ENCODE measurements around the gene ZBTB17. TPM values are rescaled to one million over a fixed set of nuclear protein-coding genes. Genes with fewer than 3 reads are reported as not detected.

ZBTB17 gene
- total RNA-seq, 1 donor from 2014 or later: 51.5 TPM

DNA sequence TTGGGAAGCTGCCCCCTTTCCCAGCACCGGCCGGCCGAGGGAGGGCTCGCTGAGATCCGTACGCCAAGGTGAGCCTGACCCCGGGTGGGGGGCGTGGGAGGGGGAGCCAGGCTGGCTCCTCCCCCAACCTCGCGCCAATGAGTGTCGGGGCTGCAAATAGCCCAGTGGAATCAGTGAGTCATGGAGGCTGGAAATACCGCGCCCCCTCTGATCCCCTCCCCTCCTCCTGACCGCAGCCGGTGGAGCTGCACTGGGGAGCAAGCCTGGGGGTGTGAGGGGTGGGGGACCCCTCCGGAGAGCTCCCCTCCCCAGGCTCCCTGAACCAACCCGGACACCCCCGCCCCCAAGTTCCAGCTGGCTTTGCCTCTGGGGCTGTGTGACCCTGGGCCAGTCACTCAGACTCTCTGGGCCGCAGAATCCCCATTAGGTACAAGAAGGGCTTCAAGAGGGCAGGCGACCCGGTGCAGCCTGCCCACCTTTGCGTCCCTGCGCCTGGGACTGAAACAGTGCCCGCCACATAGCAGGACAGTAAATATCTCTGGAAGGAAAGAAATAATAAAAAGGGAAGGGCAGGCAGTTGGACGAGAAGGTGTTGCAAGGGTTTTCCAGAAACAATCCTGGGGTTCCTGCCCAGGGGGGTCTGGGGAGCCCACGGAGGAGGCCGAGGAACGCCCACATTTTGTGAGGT, 37.5 kb upstream of the ZBTB17 start:
- Mint-ChIP-seq H3K27me3 (ENCODE audit: low read depth) (peaks cover 9% of the 10 kb centered on the region), H3K4me1 (peaks cover 19% of the 10 kb centered on the region), H3K9me3 (no peaks in the 10 kb centered on the region), H3K27ac (ENCODE audit: unreplicated experiment) (no peak overlapping the region), H3K4me3 (peak overlapping the region; percentile 15), H3K36me3 (ENCODE audit: low read depth) (no peaks in the 10 kb centered on the region)
- no peak for DNase-seq (ENCODE audit: low read depth, low spot score)
- TF ChIP-seq, protein P1, sequence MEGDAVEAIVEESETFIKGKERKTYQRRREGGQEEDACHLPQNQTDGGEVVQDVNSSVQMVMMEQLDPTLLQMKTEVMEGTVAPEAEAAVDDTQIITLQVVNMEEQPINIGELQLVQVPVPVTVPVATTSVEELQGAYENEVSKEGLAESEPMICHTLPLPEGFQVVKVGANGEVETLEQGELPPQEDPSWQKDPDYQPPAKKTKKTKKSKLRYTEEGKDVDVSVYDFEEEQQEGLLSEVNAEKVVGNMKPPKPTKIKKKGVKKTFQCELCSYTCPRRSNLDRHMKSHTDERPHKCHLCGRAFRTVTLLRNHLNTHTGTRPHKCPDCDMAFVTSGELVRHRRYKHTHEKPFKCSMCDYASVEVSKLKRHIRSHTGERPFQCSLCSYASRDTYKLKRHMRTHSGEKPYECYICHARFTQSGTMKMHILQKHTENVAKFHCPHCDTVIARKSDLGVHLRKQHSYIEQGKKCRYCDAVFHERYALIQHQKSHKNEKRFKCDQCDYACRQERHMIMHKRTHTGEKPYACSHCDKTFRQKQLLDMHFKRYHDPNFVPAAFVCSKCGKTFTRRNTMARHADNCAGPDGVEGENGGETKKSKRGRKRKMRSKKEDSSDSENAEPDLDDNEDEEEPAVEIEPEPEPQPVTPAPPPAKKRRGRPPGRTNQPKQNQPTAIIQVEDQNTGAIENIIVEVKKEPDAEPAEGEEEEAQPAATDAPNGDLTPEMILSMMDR (conservative IDR thresholded peaks at IDR 0.05): no peak

DNA sequence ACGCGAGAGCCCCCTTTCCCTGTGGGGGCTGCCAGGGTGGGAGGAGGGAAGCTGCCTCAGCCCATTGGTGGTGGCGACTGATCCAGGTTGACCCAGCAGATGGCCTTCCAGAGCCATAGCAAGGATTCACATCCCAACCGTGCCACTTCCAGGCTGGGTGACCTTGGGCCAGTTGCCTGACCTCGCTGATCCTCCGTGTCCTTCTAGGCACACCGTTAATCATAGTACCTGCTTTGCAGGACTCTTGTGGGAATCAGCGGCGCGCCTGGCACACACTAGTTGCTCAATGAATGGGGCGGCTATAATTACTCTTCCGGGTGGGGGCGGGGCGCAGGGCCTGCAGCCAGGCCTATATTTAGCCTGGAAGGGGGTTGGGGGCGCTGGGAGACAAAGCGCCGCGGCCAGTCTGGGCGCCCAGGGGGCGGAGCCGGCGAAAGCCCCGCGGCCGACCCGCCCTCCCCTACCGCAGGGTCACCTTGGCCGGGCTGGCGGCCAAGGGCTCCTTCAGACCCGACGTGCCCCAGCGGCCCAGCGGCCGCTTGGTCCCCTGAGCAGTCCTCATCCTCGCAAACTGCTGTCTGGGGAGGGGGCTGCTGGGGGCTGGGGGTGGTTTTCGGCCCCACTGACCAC, 36.8 kb upstream of the ZBTB17 start:
- Mint-ChIP-seq H3K4me3 (no peak overlapping the region), H3K27ac (ENCODE audit: unreplicated experiment) (no peak overlapping the region), H3K4me1 (peaks cover 16% of the 10 kb centered on the region), H3K27me3 (ENCODE audit: low read depth) (peaks cover 9% of the 10 kb centered on the region), H3K36me3 (ENCODE audit: low read depth) (no peaks in the 10 kb centered on the region), H3K9me3 (no peaks in the 10 kb centered on the region)
- peak; percentile 25 for DNase-seq (ENCODE audit: low read depth, low spot score)
- TF ChIP-seq, protein P1 (conservative IDR thresholded peaks at IDR 0.05): no peak

DNA sequence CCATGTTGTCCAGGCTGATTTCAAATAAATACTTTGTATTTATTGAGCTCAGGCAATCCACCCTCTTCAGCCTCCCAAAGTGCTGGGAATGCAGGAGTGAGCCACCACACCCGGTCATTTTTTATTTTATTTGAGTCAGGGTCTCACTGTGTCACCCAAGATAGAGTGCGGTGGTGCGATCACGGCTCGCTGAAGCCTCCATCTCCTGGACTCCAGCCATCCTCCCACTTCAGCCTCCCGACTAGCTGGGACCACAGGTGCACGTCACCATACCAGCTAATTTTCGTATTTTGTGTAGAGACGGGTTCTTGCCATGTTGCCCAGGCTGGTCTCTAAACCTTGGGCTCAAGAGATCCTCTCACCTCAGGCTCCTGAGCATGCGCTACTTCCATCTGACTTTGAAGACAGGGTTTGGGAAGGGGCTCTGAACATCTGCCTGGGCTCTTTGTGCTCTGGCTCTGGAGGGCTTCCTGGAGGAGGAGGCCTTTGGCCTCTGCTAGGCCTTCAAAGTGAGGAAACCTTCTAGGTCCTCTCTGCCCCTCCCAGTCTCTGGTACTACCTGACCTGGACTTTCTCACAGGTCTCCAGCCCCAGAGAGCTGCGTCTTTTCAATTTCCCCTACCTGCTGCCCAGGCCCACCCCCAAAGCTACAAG, 36.2 kb upstream of the ZBTB17 start:
- no peak overlapping the region for H3K27ac Mint-ChIP-seq (ENCODE audit: unreplicated experiment)

GRCh38 chr1:16010837-16011236, 34.9 kb upstream of the ZBTB17 start:
- Mint-ChIP-seq H3K9me3 (no peaks in the 10 kb centered on the region), H3K4me1 (peaks cover 16% of the 10 kb centered on the region), H3K27me3 (ENCODE audit: low read depth) (peaks cover 9% of the 10 kb centered on the region), H3K27ac (ENCODE audit: unreplicated experiment) (no peak overlapping the region), H3K4me3 (no peak overlapping the region), H3K36me3 (ENCODE audit: low read depth) (no peaks in the 10 kb centered on the region)
- TF ChIP-seq, protein P1 (conservative IDR thresholded peaks at IDR 0.05): no peak
- no peak for DNase-seq (ENCODE audit: low read depth, low spot score)

More for the DNA sequence above, 36.2 kb upstream of the ZBTB17 start:
- no peak for DNase-seq (ENCODE audit: low read depth, low spot score)
- peaks cover 9% of the 10 kb centered on the region for H3K27me3 Mint-ChIP-seq (ENCODE audit: low read depth)
- H3K4me1 Mint-ChIP-seq: peaks cover 16% of the 10 kb centered on the region
- H3K9me3 Mint-ChIP-seq: no peaks in the 10 kb centered on the region
- no peaks in the 10 kb centered on the region for H3K36me3 Mint-ChIP-seq (ENCODE audit: low read depth)
- no peak overlapping the region for H3K4me3 Mint-ChIP-seq
- TF ChIP-seq, protein P1 (conservative IDR thresholded peaks at IDR 0.05): no peak

DNA sequence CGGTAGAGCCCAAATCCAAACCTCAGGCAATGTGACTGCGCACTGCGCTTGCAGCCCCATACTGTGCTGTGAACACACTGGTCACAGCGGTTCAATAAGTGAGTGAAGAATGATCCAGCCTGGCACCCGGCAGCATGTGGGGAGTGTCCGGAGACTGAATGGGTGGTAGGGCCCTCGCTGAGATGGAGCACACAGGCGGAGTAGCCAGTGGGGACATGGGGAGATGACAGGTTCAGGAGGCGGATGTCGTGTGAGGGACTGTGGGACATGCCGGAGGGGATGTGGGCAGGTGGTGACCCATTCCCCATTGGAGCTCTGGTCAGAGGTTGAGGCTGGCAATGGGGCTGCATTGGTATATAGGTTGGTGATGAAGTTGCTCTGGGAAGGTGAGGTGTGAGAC, 33.8 kb upstream of the ZBTB17 start:
- Mint-ChIP-seq H3K27me3 (ENCODE audit: low read depth) (peaks cover 9% of the 10 kb centered on the region), H3K4me3 (no peak overlapping the region), H3K9me3 (no peaks in the 10 kb centered on the region), H3K4me1 (peaks cover 11% of the 10 kb centered on the region), H3K27ac (ENCODE audit: unreplicated experiment) (no peak overlapping the region), H3K36me3 (ENCODE audit: low read depth) (no peaks in the 10 kb centered on the region)
- no peak for DNase-seq (ENCODE audit: low read depth, low spot score)
- TF ChIP-seq, protein P1 (conservative IDR thresholded peaks at IDR 0.05): no peak

Measured in neural crest cell (in vitro differentiated cells).